Activated CD8-positive, alpha-beta memory T cell treated with anti-CD3 and anti-CD28 coated beads for 4 hours (primary cell): Measurements from ENCODE around the gene SPRTN.
A peak's percentile ranks its signal among the peaks of the same experiment; 100 is the strongest.

ENCODE experiments used
- DNase-seq, 2 donors: peaks; one replicate each; pipeline ENCODE4 v3.0.0-alpha.2; 2020; ENCODE audit warnings: low read depth in 2 of 2

SPRTN gene, protein sequence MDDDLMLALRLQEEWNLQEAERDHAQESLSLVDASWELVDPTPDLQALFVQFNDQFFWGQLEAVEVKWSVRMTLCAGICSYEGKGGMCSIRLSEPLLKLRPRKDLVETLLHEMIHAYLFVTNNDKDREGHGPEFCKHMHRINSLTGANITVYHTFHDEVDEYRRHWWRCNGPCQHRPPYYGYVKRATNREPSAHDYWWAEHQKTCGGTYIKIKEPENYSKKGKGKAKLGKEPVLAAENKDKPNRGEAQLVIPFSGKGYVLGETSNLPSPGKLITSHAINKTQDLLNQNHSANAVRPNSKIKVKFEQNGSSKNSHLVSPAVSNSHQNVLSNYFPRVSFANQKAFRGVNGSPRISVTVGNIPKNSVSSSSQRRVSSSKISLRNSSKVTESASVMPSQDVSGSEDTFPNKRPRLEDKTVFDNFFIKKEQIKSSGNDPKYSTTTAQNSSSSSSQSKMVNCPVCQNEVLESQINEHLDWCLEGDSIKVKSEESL

GRCh38 chr1:231338270-231339128 is at the start of gene SPRTN:
Gene SPRTN, plus strand, starts transcription at chr1:231338293. Its CDS starts 91 bp downstream, at chr1:231338384.
- DNase-seq: peak in 1 of 2 donors; percentile 17

- DNase-seq: no peak
These were observed 42.2 kb upstream of the SPRTN start for GRCh38 chr1:231295938-231296337.

- DNase-seq: no peak
These were observed 36.1 kb upstream of the SPRTN start for GRCh38 chr1:231301990-231302389.

- DNase-seq: no peak
These were observed 27.6 kb upstream of the SPRTN start for GRCh38 chr1:231310391-231310934.

DNA sequence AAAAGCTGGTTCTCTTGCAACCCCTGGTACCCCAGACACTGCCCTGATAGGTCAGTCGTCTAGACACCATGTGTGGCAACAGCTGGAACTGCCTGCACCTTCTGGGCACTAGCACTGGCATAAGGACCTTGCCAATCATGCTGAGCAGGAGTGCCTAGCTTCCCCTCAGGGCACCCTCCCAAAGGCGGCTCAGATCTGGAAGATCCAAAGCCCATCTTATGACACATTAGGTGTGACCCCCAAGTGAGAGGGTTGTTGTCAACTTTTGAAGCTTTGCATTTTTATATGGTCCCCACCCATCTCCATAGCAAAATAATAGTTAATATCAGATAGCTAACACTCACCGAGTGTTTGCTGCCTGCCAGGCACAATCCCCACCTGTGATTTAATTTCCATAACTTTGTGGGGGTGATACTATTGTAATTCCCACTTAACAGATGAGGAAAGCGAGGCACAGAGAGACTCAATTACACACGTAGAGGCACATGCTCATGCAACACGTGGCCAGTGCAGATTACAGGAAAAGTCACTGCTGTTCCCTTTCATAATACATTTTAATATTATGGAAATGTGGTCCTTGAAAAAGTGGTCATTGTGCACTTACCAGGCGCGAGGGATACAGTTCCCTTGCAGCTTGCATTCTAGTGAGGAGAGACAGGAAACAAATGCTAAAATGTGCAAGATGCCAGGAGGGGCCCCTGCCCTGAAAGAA is 26.2 kb upstream of the SPRTN start:
- DNase-seq: no peak

DNA sequence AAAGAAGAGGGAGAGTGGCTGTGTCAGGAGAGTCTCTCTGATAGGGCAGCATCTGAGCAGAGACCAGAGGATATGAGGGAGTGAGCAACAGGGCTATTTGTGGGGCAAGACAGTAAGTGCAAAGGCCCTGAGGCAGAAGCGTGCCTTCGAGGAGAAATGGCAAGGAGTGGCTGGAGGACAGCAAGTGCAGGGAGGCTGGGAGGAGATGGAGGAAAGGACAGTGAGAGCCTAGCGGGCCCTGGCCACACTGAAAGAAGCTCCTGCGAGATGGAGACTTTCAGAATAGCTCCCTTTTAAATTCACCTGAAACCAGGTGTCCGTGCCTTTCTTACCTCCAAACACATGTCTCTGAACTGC is 25.7 kb upstream of the SPRTN start:
- no peak for DNase-seq

DNA sequence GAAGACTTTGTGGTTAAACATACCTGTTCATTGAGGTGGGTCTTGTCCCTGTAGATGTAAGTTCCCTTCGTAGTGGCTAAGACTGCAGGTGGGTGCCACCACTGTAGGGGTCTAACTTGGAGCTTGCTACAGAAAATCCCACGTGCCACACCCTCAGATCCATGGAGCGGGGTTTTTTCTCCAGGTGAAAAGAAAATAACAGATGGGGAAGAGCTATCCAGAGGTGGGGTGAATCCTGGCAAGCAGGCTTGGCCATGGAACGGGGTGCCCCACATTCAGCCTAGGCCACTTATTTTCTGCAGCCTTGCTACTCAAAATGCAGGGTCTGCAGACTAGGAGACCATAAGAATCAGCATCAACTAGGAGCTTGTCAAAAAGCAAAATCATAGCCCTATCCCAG is 24.4 kb upstream of the SPRTN start:
- DNase-seq: no peak

DNA sequence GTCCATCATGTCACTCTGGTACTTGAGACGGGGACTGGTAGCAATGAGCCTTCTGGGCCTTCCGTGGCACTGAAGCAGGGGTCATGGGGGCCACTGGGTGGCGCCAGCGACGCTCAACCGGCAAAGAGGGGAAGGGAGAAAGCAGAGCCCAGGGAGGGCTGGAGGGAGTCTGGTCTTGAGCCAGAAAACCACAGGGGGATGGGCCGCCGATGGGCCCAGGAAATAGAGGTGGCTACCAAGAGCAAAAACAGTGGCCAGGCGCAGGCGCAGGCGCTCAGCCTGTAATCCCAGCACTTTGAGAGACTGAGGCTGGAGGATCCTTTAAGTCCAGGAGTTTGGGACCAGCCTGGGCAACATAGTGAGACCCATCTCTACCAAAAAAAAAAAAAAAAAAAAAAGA is 22.2 kb upstream of the SPRTN start:
- DNase-seq: no peak

DNA sequence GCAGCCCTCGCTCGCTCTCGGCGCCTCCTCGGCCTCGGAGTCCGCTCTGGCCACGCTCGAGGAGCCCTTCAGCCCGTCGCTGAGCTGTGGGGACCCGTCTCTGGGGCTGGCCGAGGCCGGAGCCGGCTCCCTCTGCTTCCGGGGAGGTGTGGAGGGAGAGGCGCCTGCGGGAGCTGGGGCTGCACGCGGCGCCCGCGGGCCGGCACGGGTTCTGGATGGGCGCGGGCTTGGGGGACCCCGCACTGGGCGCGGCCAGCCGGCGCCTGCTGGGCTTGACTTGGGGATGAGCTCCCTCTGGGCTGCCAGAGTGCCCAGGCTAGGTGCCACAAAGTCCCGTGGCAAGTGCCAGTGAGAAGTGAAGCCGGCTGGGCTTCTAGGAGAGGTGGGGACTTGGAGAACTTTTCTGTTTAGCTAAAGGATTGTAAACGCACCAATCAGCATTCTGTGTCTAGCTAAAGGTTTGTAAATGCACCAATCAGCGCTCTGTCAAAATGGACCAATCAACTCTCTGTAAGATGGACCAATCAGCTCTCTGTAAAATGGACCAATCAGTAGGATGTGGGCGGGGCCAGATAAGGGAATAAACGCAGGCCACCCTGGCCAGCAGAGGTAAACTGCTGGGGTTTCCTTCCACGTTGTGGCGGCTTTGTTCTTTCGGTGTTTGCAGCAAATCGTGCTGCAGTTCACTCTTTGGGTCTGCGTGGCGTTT is 20.6 kb upstream of the SPRTN start:
- no peak for DNase-seq

- DNase-seq: no peak
These were observed 20.1 kb upstream of the SPRTN start for GRCh38 chr1:231318015-231318355.

DNA sequence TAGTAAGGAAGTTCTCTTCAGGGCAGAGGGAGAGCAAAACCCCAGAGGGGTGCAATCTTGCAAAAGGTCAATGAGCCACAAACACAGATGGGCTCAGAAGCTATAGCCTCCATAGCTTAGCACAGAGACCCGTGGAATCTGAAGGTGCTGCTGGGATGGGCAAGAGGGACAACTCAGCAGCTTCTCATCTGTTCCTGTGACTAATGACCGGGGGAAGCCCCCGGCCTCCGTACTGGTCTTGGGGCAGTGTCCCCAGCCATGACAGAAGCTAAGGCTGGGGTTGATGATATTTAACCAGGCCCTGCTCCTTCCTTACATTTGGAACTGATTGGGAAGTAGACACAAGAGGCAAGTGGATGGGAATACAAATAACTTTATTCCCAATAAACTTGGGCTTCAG is 19.5 kb upstream of the SPRTN start:
- no peak for DNase-seq

GRCh38 chr1:231319080-231319479 is 19.0 kb upstream of the SPRTN start:
- no peak for DNase-seq

GRCh38 chr1:231322880-231323530 is 15.1 kb upstream of the SPRTN start:
- no peak for DNase-seq

GRCh38 chr1:231324660-231325059 is 13.4 kb upstream of the SPRTN start:
- no peak for DNase-seq

DNA sequence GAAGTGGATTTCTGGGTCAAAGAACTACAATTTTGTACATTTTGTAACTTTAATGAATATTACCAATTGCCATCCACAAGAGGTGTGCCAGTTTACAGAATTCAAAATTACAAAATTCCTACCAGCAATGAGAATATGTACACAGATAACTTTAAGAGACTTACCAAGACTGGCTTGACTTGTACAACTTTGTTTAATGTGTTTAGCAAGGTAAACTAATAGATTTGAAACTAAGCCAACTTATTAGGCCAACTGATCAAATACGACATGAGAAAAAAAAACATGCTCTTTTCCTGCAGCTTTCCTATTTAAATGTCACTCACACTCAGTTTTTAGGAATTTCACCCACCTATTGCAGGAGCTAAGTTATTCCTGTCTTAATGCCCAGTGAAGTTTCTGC is 11.8 kb upstream of the SPRTN start:
- DNase-seq: no peak

DNA sequence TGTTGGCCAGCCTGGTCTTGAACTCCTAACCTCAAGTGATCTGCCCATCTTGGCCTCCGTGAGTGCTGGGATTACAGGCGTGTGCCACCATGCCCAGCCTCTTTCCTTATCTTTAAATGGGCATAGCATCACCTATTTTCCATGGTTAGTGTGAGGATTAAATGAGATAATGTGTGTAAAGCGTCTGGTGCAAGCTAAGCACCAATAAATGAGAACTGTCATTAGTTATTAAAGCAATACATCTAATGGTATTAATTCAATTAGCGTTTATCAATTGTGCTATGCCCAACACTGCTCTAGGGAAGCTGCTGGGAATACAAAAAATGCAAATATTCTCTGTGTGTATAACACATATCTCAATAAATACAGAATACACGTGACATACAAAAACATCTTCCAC is 10.5 kb upstream of the SPRTN start:
- DNase-seq: no peak

GRCh38 chr1:231329483-231329882 is 8.6 kb upstream of the SPRTN start:
- no peak for DNase-seq

DNA sequence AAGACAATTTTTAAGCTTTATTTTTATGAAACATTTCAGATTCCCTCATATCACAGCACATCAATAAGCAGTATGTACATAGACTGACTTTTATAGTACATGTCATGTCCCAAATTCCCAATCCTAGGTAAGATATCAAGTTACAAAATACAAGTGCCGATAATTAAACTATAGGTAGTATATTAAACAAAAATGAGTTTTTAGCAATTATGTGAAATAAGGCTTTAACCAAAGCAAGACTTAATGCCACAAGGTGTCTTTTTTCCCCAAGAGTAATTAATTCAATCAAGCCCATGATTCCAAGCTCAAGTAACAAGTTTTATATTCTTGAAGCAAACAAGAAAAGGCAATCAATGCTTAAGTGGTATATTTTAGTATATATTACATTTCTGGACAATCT is 5.3 kb upstream of the SPRTN start:
- DNase-seq: no peak

DNA sequence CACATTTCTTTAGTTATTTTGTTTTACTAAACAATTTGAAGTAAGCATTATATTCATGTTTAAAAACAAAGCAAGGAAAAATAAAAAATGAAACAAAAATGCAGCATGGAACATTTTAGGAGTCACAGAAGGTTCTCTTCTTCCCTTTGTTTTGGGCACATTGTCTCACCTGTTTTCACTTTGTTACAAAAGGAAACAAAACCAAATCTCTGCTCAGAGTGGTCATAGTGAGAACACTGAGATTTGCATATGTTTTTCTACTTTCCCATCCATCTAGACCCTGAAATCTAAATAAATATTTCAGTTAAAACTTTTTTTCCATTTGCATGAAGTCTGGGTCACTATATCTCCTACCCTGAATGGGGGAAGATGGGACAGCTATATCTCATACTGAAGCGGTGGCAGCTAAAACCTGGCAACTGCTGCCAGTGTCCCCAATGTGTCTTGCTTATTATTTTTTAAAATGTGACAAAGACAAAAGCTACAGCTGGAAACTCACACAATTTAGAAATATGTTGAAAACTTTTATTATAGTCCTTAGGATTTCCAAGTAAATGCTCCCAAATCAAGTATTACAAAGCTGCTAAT is 3.9 kb upstream of the SPRTN start:
- no peak for DNase-seq

DNA sequence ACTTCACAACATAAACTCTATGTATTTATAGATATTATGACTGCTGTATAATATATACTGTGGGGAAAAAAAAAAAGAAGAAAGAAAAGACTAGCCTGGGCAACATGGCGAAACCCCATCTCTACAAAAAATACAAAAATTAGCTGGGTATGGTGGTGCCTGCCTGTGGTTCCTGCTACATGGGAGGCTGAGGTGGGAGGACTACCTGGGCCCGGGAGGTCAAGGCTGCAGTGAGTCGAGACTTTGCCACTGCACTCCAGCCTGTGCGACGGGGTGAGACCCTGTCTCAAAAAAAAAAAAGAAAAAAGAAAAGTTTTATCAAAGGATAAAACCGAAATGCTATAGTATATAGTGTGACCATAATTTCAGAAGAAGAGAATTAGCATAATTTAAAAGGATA is 3.1 kb upstream of the SPRTN start:
- no peak for DNase-seq
